ENCODE results near the gene COL12A1. TPM values are rescaled to one million over a fixed set of nuclear protein-coding genes. Genes with fewer than 3 reads are reported as not detected.

Gene COL12A1
- total RNA-seq, 4 donors from 2014 or later, result 216 to 534 (median 359) TPM

GRCh38 chr6:75076009-75076408 lies 129.8 kb downstream of the COL12A1 start:
- TF ChIP-seq, protein P1, sequence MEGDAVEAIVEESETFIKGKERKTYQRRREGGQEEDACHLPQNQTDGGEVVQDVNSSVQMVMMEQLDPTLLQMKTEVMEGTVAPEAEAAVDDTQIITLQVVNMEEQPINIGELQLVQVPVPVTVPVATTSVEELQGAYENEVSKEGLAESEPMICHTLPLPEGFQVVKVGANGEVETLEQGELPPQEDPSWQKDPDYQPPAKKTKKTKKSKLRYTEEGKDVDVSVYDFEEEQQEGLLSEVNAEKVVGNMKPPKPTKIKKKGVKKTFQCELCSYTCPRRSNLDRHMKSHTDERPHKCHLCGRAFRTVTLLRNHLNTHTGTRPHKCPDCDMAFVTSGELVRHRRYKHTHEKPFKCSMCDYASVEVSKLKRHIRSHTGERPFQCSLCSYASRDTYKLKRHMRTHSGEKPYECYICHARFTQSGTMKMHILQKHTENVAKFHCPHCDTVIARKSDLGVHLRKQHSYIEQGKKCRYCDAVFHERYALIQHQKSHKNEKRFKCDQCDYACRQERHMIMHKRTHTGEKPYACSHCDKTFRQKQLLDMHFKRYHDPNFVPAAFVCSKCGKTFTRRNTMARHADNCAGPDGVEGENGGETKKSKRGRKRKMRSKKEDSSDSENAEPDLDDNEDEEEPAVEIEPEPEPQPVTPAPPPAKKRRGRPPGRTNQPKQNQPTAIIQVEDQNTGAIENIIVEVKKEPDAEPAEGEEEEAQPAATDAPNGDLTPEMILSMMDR (IDR thresholded peaks at IDR 0.05; ENCODE audit: low read depth), result no peak

DNA sequence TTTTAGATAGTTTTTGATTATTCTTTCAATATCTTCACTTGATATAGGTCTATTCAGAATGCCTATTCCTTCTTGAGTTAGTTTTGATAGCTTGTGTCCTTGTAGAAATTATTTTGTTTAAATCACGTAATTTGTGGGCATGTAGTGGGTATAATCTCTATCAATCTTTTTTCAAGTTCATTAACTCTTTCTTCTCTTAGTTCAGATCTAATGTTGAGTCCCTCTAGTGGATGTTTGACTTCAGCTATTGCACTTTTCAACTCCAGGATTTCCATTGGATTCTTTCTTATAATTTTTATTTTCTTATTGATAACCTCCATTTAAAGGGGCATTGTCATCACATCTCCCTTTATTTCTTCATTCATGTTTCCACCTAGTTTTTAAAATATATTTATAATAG lies 135.6 kb downstream of the COL12A1 start:
- TF ChIP-seq, protein P1 (IDR thresholded peaks at IDR 0.05; ENCODE audit: low read depth), result no peak

GRCh38 chr6:75065523-75065922 lies 140.3 kb downstream of the COL12A1 start:
- TF ChIP-seq, protein P1 (IDR thresholded peaks at IDR 0.05; ENCODE audit: low read depth), result no peak

- TF ChIP-seq, protein P1 (IDR thresholded peaks at IDR 0.05; ENCODE audit: low read depth), result no peak
These were observed 153.4 kb downstream of the COL12A1 start for GRCh38 chr6:75052491-75052890.

- TF ChIP-seq, protein P1 (IDR thresholded peaks at IDR 0.05; ENCODE audit: low read depth), result no peak
These were observed 156.5 kb downstream of the COL12A1 start for GRCh38 chr6:75049308-75049707.

DNA sequence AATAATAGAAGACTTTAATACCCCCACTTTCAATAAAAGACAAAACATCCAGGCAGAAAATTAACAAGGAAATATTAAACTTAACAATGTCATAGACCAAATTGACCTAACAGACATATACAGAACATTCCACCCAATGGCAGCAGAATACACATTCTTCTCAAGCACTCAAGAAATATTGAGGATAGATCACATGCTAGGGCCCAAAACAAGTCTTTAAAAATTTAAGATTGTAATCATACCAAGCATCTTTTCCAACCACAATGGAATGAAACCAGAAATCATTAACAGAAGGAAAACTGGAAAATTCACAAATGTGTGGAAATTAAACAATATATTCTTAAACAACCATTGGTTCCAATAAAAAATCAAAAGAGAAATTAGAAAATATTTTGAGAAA lies 161.0 kb downstream of the COL12A1 start:
- TF ChIP-seq, protein P1 (IDR thresholded peaks at IDR 0.05; ENCODE audit: low read depth), result no peak

DNA sequence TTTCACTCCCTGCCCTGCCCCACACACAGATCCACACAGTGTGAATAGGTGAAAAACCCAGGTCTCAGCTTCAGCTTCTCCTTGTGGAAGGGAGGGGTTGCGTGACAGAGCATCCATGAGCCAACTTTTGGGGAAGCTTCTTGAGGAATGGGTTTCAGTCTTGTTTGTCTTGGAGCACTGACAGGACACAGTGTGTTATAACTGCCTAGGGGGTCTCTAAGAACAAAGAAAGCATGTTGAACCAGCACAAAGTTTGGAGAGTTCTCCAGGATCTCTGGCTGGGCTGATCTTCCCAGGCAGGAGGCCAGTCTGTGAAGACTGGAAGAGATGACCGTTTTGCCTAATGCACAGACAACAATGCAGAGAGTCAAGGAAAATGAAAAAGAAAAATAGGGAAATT lies 164.5 kb downstream of the COL12A1 start:
- TF ChIP-seq, protein P1 (IDR thresholded peaks at IDR 0.05; ENCODE audit: low read depth), result no peak

Other genes with a start within 250 kb of the COL12A1 start
- gene COX7A2, start 37.7 kb upstream of the COL12A1 start, total RNA-seq, result 100 to 1,000 TPM; 185 to 343 (median 263) TPM
- 10 to 100 TPM; 50.7 to 95.2 (median 89.2) TPM for gene TMEM30A, start 78.7 kb upstream of the COL12A1 start, total RNA-seq